GM21619 (cell line): ENCODE measurements around the gene MORN5.

Experiments used
- ATAC-seq: cut with Tn5 transposase; IDR thresholded peaks from one replicate; pipeline ENCODE4 v1.9.1; 2021; ENCODE audit not compliant: unreplicated experiment

The MORN5 gene

DNA sequence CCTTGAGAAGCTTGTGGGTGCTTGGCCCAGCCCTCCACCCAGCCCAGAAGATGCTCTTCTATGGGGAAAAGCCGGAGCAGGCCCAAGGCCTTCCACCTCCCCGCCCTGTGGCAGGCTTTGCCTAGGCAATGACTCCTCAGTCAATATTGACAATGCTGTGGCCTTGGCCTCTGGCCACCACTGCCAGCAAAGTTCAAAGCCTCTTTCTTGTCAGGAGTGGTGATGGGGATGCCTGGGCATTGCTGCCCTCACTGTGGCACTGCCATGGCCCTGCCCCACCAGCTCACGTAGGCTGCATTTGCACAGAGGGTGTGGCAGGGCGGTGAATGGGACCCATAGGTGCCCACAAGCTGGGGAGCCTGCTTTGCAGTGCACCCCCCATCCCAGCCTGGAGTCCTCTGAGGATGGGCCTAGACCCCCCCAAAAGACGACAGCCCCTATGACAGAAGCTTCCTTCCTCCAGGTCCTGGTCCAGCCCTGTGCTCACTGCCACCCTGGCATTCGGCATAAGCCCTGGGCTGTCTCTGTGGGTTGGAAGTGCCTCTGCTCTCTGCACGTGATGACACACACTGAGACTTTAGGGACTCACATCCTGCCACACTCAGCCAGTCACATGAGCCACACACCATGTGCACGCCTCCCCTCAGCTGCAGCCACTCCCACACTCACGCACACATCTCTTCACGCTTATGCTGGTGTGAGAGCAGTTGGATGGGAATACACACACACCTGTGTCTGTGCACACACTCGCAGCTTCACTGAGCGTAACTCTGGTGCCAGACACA lies 31.1 kb downstream of the MORN5 start:
- ATAC-seq, result no peak

DNA sequence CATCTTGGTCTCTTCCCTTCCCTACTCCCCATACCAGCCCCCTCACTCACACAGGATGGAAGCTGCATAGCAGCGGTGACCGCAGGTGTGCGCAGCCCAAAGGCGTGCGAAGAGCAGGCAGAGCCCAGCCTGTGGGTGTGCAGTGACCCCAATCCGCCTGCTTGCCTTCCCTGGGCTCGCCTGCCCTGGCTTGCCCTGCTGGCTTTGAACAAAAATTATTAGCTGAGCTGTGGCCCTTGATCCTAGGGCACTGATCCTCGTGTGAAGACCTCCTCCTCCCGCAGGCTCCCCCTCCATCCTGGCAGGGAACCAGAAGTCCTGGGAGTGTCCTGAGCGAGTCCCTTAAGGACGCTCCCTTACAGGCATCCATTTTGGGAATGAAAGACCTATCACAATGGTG lies 31.9 kb downstream of the MORN5 start:
- no peak for ATAC-seq

DNA sequence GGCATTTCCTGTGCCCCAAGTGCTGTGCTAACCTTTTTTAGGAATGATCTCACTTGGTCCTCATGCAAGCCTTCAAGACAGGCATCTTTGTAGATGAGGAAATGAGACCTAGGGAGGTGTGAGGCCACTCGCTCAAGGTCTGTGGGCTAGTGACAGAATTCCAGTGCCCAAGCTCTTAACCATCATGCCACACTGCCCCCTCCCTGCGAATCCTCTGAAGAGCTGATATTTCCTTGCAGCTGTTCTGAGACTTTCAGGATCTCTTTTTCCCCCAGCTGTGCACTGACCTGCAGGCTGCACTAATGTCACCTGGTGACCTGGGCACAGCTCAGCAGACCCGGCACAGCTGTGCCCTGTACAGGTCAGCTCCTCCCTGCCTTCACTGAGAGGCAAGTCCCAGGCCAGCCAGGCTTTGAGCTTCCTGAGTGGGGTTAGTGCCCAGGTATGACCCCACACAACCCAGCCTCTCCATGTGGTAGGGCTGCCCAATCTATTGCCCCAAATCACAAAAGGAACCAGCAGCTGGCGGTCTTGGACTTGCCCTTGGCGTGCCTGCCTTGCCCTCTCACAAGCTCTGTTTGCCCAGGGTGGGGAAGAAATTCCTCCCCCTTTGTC lies 32.7 kb downstream of the MORN5 start:
- no peak for ATAC-seq

DNA sequence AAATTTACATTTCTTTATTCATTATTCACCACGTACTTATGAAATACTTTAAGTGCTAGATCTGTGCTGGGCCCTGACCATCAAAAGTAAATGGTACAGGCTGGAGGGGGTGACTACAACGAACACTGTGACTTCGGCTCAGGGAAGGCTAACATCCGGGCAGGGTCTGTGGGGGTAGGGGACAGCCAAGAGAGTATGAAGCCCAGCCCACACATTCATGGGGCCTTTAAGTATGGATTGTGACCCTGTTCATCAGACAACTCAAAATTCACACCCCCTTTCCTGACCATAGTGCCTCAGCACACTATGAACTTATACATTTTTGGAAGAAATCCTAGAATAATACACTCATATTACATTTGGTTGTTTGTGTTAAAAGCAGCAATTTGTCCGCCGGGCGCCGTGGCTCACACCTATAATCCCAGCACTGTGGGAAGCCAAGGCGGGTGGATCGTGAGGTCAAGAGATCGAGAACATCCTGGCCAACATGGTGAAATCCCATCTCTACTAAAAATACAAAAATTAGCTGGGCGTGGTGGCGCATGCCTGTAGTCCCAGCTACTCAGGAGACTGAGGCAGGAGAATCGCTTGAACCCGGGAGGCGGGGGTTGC lies 33.3 kb downstream of the MORN5 start:
- no peak for ATAC-seq

DNA sequence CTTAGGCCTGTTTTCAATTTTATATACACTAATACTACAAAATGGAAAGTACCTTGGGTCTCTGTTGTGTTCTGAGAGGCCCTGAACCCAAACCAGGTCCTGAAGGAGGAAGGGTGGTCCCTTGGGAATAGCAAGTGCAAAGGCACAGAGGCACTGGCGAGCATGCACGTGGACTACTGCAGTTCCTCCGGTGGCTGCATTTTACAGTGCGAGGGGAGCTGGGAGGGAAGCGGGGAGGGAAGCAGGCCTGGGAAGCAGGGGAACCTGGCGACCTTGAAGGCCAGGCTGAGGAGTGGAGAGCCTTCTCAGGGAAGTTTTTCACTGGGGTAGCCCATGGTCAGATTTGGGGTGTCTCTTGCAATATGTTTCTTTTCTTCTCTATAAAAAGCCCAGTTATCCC lies 33.9 kb downstream of the MORN5 start:
- ATAC-seq, result no peak

DNA sequence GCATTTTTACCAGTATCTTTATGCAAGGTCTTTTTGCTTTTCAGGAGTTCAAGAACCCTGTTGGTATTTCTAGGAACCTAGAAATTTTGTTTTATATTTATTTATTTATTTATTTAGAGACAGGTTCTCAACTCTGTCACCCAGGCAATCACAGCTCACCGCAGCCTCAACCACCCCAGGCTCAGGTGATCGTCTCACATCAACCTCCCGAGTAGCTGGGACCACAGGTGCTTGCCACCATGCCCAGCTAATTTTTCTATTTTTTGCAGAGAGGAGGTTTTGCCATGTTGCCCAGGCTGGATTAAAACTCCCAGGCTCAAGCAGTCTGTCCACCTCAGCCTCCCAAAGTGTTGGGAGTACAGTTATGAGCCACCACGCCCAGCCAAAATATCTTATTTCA lies 36.2 kb downstream of the MORN5 start:
- ATAC-seq, result no peak

DNA sequence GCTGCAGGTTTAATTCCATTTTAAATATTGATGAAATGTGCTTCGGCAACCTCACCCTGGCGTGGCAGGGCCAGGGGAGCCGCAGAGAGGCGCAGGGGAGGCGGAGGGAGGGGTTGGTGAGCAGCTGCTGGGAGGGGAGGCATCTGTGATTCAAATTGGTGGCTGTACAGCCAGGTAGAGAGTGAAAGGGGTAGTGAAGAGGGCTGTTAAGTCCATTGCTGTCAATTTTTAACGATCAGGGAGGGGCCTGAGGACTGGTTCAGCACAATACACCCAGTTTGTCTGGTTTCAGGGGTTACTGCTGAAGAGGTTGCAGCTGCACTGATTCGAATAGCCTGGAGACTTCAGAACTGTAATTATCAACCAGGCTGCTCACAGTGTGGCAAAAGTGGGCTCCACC lies 37.7 kb downstream of the MORN5 start:
- ATAC-seq, result no peak

DNA sequence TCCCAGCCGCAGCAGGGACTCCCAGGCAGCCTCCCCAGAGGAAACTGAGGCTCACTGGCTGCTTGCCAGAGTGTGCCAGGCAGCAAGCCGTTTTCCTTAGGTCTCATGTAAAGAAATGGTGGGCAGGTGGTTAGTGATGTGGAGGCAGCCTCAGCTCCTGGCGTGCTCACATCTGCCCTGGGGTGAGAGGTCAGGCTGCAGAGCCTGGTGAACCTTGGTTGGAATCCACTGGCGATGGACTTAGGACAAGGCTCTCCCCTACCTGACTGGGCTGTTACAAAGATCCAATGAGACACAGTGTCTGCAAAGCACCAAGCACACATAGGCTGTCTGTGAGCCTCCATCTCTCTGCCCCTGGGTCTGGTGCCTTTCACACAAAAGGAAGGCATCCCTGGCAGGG lies 38.2 kb downstream of the MORN5 start:
- no peak for ATAC-seq

DNA sequence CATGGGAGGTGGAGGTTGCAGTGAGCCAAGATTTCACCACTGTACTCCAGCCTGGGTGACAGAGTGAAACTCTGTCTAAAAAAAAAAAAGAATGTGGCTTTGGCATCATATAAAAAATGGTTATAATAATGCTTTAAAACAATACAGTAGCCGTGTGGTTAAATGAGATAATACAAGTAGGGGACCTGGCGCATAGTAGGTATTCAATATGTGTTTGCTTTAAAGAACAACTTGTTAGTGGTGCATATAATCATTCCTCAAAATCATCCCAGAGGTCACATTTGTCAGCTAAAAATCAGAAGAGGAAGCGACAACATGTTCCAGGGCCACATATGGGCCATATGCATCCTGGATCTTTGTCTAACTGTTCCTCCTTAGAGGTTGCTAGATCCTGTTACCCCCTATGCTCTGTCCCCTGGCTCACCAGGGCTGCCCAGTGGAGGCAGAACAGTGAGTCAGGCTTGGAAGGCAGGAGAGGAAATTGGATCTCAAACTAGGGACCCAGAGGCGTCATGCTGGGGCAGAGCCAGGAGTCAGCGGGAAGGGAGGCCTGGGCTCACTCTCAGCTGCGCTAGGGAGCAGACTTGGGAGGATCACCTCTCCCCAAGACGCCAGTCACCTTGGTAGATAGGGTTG lies 41.4 kb downstream of the MORN5 start:
- ATAC-seq, result no peak

DNA sequence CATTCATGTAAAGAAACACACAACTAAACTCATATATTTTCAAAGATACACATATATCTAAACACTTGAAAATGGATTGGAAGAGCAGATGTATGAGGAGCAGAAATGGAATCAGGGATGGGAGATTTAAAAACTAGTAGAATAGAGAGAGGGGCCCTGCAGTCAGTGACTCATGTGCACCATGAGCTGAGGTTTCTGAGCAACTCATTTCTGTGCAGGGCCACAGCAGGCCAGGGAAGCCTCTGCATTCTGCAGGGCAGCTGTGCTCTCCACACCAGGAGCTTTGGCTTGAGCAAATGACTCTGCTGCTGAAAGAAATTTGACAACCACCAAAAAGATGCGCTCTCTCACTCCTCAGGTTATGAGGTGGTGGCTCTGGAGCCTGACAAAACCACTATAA lies 41.9 kb downstream of the MORN5 start:
- ATAC-seq, result no peak

DNA sequence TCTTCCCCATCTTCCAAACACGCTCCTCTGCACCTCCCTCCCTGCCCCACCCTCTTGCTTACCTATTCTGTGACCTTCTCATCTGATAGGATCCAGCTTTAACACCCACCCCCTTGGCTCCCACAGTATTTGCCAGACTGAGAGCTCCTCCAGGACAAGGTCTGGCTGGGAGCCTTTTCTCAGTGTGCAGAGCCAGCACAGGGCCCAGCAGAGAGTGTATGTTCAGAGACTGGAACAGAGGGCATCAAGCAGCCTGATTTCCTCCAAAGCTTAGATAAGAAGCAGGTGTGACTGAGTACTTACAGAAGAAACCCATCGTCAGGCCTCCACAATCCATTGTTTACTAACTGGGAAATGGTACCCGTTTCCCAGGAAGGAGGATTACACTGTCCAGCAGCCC lies 42.4 kb downstream of the MORN5 start:
- ATAC-seq, result no peak

DNA sequence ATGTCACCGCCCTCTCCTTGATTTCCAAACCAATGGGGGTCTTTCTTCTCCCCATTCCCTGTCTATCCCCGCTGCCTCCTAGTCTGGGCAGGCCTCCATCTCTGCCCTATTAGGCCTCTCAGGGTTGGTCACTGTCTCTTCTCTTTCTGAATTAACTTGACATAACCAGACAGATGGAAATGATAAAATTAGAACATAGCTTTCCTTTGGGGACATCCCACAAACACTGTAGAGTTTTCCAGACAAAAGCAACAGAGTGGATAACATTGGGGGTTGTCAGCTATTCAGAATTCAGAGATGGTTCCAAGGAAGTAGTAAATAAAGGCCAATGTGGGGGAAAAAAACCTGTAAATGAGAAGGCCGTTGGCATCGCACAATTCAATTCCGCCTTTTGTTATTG lies 44.3 kb downstream of the MORN5 start:
- no peak for ATAC-seq

DNA sequence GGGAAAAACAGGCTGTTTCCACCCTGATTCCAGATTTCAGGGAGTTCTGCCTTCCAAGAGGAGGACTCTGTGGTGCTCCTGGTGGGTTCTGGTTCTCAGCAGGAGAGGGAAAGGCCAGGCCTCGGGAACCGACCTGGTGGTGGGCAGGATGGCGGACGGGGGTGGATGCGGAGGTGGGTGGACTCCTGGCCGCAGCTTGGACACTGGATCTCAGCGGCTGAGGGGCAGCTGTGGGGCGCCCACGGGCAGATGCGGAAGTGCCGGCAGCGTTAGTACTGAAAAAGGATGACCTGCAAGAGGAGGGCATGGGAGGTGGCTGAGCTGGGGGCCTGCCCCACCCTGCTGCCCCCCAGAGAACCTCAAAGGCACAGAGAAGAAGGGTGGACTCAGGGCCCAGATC lies 44.8 kb downstream of the MORN5 start:
- ATAC-seq, result no peak

DNA sequence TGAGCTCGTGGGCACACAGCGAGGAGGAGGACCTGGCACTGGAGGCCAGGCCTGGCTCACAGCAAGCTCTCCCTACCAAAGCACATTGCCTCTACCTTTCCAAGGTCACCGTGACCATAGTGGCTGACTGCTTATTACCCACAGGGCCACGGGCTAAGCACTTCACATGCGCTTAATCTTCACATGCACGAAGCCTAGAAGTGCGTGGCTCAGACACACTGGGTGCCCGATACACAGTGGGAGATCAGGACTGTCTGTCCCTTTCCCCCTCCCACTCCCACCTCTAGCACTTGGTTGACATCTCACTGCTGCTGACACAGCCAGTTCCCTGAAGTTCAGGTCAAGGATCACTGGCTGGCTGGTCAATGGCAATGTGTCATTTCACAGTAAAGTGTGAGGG lies 45.5 kb downstream of the MORN5 start:
- ATAC-seq, result no peak

DNA sequence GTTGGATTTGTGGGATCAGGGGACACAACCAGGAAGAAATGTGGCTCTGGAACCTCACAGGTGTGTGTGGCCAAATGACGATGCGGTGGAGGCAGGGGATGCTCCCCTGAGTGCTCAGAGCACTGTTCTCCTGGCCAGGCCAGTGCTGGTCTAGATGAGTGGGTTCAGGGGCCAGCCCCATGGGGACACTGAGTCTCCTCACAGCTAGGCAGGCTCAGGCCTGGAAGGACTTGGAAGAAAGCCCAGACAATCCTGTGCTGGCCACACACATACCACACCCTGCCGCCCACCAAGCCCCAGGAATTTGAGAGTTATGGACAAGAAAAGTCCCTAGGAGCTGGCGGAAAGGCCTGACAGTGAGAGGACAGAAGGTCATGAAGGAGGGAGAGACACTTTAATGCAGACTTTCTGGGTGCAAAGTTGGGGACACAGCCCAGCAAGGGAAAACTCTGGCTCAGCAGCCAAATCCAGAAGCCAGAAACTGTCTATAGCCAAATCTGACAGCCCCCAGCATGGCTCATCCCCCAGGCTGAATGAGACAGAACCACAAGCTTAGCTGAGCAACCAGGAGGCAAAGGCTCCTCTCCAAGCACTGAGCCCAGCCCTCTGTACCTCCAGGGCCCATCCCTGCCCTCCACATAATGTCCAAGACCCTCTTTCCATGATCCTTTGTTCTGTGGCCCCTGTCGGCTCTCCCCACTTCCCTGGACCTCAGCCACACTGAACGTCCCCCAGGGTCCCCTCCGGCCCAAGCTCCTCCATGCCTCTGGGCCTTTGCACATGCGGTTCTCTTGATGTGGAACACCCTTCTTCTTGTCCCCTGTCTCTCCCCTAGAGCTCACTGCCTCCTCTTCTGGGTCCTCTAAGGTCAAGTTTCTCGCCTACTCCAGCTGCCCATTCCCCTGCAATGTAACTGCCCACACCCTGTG lies 46.7 kb downstream of the MORN5 start:
- ATAC-seq, result no peak

DNA sequence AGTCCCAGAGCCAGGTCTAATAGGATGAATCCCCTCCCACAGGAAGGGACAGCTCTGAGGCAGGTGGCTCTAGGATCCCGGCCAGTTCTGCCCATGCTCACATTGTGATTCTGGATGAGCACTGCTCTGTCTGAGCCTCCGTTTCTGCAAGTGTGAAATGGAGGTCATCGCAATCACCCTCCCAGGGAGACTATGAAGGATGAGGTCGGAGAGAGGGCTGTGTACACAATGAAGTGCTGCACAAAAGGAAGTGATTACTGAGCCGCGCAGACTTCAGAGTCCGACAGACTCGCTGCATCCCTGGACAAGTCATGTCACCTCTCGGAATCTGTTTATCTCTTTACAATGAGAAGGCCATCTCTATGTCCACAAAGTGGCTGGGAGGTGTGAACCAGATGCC lies 47.4 kb downstream of the MORN5 start:
- ATAC-seq, result no peak

DNA sequence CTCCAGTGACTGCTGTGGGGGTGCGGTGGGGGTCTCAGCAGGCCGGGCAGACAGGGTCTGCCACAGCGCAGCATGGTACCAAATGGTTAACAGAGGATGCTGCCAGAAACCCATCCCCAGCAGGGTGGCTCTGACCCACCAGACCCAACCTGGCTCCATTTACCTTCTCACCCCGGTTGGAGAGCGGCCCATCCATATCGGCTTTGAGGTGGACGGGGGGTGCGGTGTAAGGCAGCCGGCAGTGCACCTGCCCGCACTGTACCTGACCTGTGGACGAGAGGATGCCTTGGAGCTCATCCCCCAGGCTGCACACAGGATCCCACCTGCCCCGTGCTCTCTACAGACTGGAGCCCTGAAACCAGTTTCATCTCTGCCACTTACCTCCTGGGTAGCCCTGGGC lies 49.7 kb downstream of the MORN5 start:
- no peak for ATAC-seq

DNA sequence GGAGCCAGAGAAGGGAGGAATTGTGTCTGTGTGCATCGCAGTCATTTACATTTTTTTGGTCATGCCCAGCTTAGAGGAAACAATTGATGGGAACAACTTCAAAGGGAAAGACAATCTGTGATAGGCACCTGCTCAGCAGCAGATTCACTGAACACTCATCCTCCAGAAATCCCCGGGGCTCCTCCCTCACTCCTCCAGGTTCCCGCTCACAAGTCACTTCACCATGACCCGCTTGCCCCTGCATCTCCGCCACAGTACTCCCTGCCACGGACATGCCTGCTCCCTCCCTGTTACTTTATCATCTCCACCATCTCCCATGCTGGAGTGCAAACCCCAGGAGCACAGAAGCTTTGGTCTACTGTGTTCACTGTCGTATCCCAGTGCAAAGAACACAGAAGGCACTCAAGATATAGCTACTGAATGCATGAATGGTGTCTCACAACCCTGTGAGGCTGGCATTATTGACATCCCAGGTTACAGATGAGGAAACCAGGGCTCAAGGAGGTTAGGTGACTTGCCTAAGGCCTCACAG lies 52.8 kb downstream of the MORN5 start:
- ATAC-seq, result no peak

DNA sequence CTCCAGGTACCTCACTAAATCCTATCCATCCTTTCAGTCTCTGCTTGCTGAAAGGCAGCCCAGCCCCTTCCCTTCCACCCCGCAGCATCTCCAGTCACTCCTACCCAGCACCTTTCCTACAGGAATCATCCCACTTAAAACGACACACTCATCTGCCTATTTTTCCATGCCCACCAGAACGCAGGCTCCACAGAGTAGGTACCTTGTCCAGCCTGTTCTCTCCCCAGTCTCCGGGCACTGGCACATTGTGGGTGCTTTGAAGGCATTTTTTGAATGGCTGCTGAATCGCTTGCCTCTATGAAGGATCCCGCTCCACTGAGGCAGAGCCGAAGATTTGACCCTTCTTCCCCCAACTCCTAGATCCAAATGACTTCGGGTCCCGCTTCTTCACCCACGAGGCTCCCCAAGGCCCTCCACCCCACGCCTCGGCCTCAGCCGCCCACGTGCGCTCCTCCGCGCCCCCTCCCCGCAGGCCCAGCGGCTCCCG lies 53.4 kb downstream of the MORN5 start:
- ATAC-seq, result no peak

DNA sequence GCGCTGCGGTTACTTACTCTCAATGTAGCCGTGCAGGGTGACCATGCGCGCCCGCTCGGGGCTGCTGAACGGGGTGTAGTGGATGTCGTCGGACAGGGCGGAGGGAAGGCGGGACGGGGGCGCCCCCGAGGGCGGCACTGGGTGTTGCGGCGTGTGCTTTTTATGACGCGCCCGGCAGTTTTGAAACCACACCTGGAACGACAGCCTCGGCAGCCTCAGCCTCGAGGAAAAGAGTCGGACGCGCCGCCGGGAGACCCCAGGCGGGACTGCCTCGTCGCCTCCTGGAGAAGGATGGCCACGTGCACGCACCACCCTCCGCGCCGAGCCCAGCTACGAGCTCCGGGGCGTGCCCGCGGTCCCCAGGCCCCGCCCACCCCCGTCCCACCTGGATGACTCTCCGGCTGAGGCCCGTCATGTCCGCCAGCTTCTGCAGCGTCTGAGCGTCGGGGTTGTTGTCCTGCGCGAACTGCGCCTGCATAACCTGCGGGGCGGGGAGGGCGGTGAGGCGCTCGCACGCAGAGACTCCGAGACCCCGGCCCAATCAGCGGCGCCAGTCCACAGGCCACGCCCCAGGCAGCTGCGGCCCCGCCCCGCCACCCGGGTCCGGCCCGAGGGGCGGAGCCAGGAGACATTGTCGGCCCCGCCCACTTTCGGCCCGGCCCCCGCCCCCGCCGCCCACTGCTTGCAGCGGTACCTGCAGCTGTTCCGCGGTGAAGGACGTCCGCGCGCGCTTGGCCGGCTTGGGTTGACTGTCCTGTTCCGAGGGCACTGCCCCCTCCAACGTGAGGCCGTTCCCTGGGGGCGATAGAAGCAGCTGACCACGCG lies 54.1 kb downstream of the MORN5 start:
- peak; percentile 66 for ATAC-seq
